Prostate gland (tissue), 2 donors: ENCODE measurements around the gene FAAP100. TPM values are rescaled to one million over a fixed set of nuclear protein-coding genes. Genes with fewer than 3 reads are reported as not detected.

Source experiments
- DNase-seq: peaks from one replicate; pipeline ENCODE4 v3.0.0-alpha.2; 2019; ENCODE audit warnings: low spot score
- H3K27ac ChIP-seq, 2 donors: fragments of 200-600 bp; sonication (generic); 2 replicates each; pipeline ENCODE4 v1.5.1; 2017 to 2019
- H3K27me3 ChIP-seq: fragments of 200-600 bp; sonication (generic); replicated peaks from 2 replicates; pipeline ENCODE4 v1.5.1; 2019; ENCODE audit not compliant: insufficient read depth
- H3K36me3 ChIP-seq, 2 donors: fragments of 200-600 bp; sonication (generic); 1 replicate in 1 of 2; 2 replicates in 1 of 2; pipeline versions ENCODE4 v1.5.1 to v1.8.1; 2017 to 2019
- H3K4me1 ChIP-seq: fragments of 200-600 bp; sonication (generic); replicated peaks from 2 replicates; pipeline ENCODE4 v1.5.1; 2019
- H3K4me3 ChIP-seq, 2 donors: fragments of 200-600 bp; sonication (generic); 2 replicates each; pipeline ENCODE4 v1.5.1; 2017 to 2019
- H3K9me3 ChIP-seq: fragments of 200-600 bp; sonication (generic); 2 replicates; pipeline ENCODE4 v1.5.1; 2017
- CTCF ChIP-seq, 4 experiments: fragments of 200-600 bp in 2 of 4; fragments of 450-650 bp in 2 of 4; sonication (generic) in 2 of 4; IDR thresholded peaks; 1 replicate in 3 of 4; 2 replicates in 1 of 4; pipeline ENCODE4 v1.5.1; 2016 to 2019; ENCODE audit warnings: antibody characterized with exemption in 4 of 4, mild to moderate bottlenecking in 2 of 4, moderate library complexity in 2 of 4
- POLR2A ChIP-seq: fragments of 450-650 bp; IDR thresholded peaks from one replicate; pipeline ENCODE4 v1.6.1; 2016; ENCODE audit warnings: antibody characterized with exemption, mild to moderate bottlenecking
- POLR2AphosphoS5 ChIP-seq: sonication (generic); formaldehyde crosslinking; IDR thresholded peaks from one replicate; pipeline ENCODE4 v1.6.1; 2017; ENCODE audit warnings: antibody characterized with exemption
- WGBS: methylation state at CpG from one replicate; pipeline ENCODE4 v1.1.5; 2018; 5-methylcytosine and 5-hydroxymethylcytosine counted together
- intact Hi-C: fragments of 100-400 bp; cut with DNase I; formaldehyde crosslinking; loops from one replicate; pipeline ENCODE4 v1.14.2; 2022
- total RNA-seq, 2 donors: library from RNA; depleted of rRNA; stranded (reverse); fragments of >200 nt; gene quantifications; one replicate each; pipeline ENCODE4 v1.1.0, GENCODE V29; 2016

The FAAP100 gene
- total RNA-seq, 2 donors from 2014 or later: 27.8 to 44.4 TPM

- H3K27me3 ChIP-seq: no peaks in the 10 kb centered on the region
- peaks cover 10 to 20% of the 10 kb centered on the region in 2 donors for H3K36me3 ChIP-seq
- intact Hi-C loops: loop anchor here (5.0 kb wide), 1 partner anchor 115 kb away; the partner anchor contains the start of gene BAHCC1
- no peaks in the 10 kb centered on the region for H3K9me3 ChIP-seq
- WGBS: 1% methylated on average over 59 of the region's 62 CpGs
- H3K4me1 ChIP-seq: peaks cover 5% of the 10 kb centered on the region
- peak overlapping the region; percentile 100 for H3K27ac ChIP-seq
- TF ChIP-seq POLR2AphosphoS5 (no peak), POLR2A (no peak), CTCF (IDR thresholded peaks at IDR 0.05) (no peak)
- peak overlapping the region; percentile 89 to 97 for H3K4me3 ChIP-seq
- DNase-seq: no peak
Measured at GRCh38 chr17:81511804-81512561, 40.2 kb downstream of the FAAP100 start.

- TF ChIP-seq CTCF (IDR thresholded peaks at IDR 0.05): no peak
- no peak for TF ChIP-seq POLR2A
- TF ChIP-seq POLR2AphosphoS5: no peak
- Histone ChIP-seq H3K4me3 (peak overlapping the region; percentile 89 to 97), H3K4me1 (peaks cover 5% of the 10 kb centered on the region), H3K36me3 (peaks cover 10 to 20% of the 10 kb centered on the region in 2 donors), H3K27ac (peak overlapping the region; percentile 100), H3K9me3 (no peaks in the 10 kb centered on the region), H3K27me3 (no peaks in the 10 kb centered on the region)
- under 1% methylated on average over 9 of the region's 9 CpGs for WGBS
- DNase-seq: no peak
- intact Hi-C loops: loop anchor here (5.0 kb wide), 1 partner anchor 114 kb away; the partner anchor contains the start of gene BAHCC1
Measured at GRCh38 chr17:81511554-81511803, 40.7 kb downstream of the FAAP100 start.

DNA sequence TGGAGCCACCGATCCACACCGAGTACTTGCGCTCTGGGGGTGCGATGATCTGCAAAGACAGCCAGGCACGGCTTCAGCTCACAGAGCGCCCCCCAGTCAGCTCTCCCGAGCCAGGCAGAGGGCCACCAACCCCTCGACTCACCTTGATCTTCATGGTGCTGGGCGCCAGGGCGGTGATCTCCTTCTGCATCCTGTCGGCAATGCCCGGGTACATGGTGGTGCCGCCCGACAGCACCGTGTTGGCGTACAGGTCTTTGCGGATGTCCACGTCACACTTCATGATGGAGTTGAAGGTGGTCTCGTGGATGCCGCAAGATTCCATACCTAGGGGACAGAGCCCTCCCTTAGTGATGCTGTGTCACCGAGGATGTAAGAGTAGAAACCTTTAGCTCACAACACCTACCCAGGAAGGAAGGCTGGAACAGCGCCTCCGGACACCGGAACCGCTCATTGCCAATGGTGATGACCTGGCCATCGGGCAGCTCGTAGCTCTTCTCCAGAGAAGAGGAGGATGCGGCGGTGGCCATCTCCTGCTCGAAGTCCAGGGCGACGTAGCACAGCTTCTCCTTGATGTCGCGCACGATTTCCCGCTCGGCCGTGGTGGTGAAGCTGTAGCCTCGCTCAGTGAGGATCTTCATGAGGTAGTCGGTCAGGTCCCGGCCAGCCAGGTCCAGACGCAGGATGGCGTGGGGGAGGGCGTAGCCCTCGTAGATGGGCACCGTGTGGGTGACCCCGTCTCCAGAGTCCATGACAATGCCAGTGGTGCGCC is 41.2 kb downstream of the FAAP100 start:
- no peaks in the 10 kb centered on the region for H3K9me3 ChIP-seq
- H3K4me3 ChIP-seq: peak overlapping the region; percentile 89 to 97
- no peaks in the 10 kb centered on the region for H3K27me3 ChIP-seq
- intact Hi-C loops: loop anchor here (5.0 kb wide), 1 partner anchor 114 kb away; the partner anchor contains the start of gene BAHCC1
- H3K27ac ChIP-seq: peak overlapping the region; percentile 100
- TF ChIP-seq POLR2AphosphoS5: no peak
- TF ChIP-seq CTCF (IDR thresholded peaks at IDR 0.05): no peak
- no peak for TF ChIP-seq POLR2A
- DNase-seq: no peak
- peaks cover 5% of the 10 kb centered on the region for H3K4me1 ChIP-seq
- peaks cover 10 to 20% of the 10 kb centered on the region in 2 donors for H3K36me3 ChIP-seq
- under 1% methylated on average over 37 of the region's 48 CpGs for WGBS

DNA sequence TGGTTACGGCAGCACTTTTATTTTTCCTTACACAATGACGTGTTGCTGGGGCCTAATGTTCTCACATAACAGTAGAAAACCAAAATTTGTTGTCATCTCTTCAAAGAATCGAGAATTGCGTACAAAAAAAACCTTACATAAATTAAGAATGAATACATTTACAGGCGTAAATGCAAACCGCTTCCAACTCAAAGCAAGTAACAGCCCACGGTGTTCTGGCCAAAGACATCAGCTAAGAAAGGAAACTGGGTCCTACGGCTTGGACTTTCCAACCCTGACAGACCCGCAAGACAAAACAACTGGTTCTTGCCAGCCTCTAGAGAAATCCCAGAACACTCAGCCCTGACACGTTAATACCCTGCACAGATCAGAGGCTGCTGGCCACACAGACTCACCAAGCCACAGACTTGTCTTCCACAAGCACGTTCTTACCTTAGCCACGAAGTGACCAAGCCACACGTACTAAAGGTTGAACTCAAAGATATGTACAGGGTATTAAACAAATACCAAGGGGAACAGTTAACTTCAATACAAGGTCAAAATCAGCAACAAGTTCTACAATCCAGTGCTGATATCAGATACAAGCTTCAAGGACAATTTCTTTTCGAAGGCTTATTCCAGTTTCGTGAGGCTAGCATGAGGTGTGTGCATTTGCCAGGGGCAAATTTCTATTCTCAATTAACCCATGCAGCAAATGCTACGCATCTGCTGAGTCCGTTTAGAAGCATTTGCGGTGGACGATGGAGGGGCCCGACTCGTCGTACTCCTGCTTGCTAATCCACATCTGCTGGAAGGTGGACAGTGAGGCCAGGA is 42.0 kb downstream of the FAAP100 start:
- WGBS: 1% methylated on average over 22 of the region's 22 CpGs
- Histone ChIP-seq H3K9me3 (no peaks in the 10 kb centered on the region), H3K4me3 (peak overlapping the region; percentile 89 to 97), H3K4me1 (no peaks in the 10 kb centered on the region), H3K27ac (peak overlapping the region; percentile 100), H3K36me3 (peaks cover 10 to 20% of the 10 kb centered on the region in 2 donors), H3K27me3 (no peaks in the 10 kb centered on the region)
- TF ChIP-seq POLR2A (peak; percentile 22), POLR2AphosphoS5 (no peak)
- intact Hi-C loops: loop anchor here (5.0 kb wide), 1 partner anchor 113 kb away; the partner anchor contains the start of gene BAHCC1
- no peak for DNase-seq
